ENCODE measurements around the gene NDUFB7.

NDUFB7 gene

DNA sequence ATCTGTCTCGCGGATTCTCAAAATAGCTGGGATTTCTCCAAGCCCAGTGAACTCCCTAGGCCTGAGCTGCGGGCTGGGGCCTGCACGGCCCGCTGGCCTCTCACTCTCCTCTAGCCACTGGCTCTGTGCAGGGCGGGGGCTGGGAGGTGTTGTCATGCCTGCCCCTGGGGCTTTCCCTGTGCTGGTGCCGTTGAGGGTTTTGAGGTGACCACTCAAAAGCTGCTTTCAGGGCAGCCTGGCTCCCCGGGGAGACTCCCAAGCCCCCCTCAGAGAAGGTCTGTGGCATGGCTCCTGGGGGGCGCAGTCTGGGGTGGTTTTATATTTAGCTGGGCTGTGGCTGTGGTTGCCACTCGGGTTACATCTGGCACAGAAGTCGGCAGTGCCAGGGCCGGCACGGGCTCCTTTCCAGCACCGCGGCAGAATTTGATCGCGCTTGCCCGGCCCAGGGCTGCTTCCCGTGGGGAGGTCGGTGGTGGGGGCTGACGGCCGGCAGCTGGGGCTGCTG, 10.0 kb downstream of the NDUFB7 start:
- TF ChIP-seq, protein P1, sequence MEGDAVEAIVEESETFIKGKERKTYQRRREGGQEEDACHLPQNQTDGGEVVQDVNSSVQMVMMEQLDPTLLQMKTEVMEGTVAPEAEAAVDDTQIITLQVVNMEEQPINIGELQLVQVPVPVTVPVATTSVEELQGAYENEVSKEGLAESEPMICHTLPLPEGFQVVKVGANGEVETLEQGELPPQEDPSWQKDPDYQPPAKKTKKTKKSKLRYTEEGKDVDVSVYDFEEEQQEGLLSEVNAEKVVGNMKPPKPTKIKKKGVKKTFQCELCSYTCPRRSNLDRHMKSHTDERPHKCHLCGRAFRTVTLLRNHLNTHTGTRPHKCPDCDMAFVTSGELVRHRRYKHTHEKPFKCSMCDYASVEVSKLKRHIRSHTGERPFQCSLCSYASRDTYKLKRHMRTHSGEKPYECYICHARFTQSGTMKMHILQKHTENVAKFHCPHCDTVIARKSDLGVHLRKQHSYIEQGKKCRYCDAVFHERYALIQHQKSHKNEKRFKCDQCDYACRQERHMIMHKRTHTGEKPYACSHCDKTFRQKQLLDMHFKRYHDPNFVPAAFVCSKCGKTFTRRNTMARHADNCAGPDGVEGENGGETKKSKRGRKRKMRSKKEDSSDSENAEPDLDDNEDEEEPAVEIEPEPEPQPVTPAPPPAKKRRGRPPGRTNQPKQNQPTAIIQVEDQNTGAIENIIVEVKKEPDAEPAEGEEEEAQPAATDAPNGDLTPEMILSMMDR (IDR thresholded peaks at IDR 0.05; ENCODE audit: insufficient read depth, missing control alignments): no peak
- DNase-seq (ENCODE audit: insufficient read length, low spot score): no peak
- no peak for FAIRE-seq

DNA sequence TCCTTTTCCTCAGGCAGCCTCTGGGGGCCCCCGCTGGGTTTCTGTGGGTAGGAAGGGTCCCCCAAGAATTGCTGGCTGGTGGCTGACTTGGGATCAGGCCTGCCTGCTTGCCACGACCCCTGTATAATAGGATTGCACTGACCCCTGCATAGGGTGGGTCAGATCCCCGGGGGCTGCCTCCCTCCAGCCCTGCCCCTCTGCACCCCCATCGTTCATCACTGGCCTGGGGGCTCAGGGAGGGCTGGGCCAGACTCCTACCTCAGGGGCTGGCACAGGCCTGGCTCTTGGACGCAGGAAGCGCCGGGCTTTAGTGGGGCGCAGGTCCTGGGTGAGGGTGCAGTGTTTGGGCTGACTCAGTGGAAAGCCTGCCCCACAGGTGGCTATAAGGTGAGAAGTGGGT, 10.6 kb downstream of the NDUFB7 start:
- FAIRE-seq: no peak

DNA sequence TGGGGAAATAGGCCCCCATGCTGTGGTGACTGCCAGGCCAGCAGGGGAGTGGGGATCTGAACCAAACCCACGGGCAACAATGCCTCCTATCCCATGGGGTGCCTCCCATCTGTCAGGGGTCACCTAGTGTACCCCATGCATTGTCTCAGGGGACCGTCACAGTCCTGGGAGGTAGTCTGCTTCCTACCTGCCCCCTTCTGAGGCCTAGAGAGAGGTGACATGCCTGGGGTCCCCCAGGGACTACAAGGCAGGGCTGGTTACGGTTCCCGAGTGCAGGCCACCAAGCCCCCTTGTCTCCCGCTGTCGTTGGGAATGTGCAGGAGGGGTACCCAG, 11.1 kb downstream of the NDUFB7 start:
- no peak for FAIRE-seq
- DNase-seq (ENCODE audit: insufficient read length, low spot score): no peak
- TF ChIP-seq, protein P1 (IDR thresholded peaks at IDR 0.05; ENCODE audit: insufficient read depth, missing control alignments): no peak

More for the DNA sequence above, 10.6 kb downstream of the NDUFB7 start:
- TF ChIP-seq, protein P1 (IDR thresholded peaks at IDR 0.05; ENCODE audit: insufficient read depth, missing control alignments): no peak
- DNase-seq (ENCODE audit: insufficient read length, low spot score): no peak

DNA sequence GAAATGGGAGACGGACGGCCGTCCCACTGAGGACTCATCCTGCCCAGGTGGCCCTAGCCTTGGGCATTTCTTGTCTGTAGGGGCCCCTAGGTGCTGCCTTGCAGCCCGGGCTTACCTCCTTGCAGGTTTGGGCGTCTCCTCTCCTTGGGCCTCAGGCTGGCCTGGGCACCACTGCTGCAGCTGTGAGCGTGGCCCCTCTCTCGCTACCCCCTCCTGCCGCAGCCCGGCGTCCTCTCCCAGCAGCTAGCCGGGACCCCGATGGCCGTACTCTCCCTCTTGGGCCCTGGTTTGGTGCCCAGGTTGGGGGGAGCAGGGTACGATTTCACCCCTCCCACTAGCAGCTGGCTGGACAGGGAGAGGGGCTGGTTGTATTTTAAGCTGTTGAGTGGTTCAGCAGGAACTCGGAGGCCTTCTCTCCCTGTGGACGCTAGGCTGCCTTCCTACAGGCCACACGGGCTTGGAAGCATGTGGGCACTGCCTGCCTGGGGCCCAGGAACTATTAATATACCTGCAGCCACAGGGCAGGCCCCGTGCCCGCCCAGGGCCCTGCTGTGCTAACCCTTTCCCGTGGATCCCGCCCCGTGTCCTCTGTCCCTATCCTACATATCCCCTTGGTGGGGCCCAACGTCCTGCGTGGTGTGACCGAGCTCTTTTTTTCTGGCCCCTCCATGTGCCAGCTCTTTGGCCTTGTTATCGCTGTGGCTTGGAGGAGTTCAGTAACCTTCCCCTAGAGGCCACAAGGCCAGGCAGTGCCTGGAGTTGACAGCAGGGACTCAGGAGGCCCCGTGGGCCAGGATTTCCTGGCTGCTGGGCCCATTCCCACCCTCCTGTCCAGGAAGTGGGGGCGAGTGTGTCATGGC, 11.7 kb downstream of the NDUFB7 start:
- FAIRE-seq (no peak), DNase-seq (ENCODE audit: insufficient read length, low spot score) (no peak)
- TF ChIP-seq, protein P1 (IDR thresholded peaks at IDR 0.05; ENCODE audit: insufficient read depth, missing control alignments): no peak

DNA sequence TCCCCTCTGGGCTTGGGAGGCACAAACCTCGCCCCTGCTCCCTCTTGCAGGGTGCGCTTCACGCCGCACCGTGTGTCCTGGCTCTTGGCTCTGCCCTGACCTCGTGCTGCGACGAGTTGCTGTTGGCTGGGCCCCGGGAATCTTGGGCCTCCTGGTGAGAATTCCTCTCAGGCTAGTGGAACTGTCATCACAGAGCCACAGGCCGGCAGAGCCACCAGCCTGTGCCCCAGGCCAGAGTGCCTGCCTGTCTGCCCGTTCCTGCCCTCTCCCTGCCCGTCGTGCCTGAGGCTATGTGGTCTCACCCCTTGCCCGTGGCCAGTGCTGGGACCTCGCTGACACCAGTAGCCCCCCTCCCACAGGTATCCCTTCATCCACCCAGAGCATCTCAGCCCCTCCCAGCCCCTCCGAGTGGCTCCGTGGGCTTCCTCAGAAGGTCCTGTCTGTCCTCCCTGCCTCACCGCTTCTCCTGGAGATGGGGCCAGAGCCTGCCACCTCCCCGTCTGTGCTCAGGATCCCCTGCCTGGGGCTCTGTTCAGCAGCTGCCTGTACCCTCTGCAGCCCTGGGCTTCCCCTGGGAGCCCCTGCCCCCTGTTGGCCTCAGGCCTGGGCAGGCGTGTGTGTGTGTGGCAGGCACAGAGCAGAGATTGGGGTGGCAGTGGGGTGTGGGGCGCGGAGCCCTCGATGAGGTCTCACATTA, 13.3 kb downstream of the NDUFB7 start:
- TF ChIP-seq, protein P1 (IDR thresholded peaks at IDR 0.05; ENCODE audit: insufficient read depth, missing control alignments): no peak
- FAIRE-seq: no peak
- no peak for DNase-seq (ENCODE audit: insufficient read length, low spot score)

DNA sequence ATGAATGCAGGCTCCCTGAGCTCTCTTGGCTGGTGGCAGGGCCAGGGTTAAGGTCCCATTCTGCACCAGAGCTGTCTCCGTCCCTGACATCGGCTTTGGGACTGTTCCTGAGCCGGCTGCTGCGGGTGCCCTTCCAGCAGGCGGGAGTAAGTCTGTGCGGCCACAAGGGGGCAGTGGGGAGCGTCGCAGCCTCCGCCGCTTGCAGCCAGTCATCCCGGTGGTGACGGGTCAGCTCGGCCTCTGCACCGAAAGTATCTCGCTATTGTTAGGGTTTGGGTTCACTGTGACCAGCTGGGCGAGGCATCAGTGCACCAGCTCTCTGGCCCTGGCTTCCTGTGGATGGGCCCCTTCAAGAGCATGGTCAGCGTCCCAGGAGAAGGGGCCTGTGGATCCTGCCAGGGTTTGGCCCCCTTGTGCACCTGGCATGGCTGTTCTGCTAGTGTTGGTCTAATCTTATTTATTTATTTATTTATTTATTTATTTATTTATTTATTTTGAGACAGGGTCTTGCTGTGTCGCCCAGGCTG, 15.1 kb downstream of the NDUFB7 start:
- DNase-seq (ENCODE audit: insufficient read length, low spot score): peak; percentile 48

More for the DNA sequence above, 15.1 kb downstream of the NDUFB7 start:
- TF ChIP-seq, protein P1 (IDR thresholded peaks at IDR 0.05; ENCODE audit: insufficient read depth, missing control alignments): peak; percentile 81
- no peak for FAIRE-seq

All from D721Med (cell line).